22Rv1 (cell line): ENCODE measurements around the gene ZFHX3.

Source experiments
- ZFX ChIP-seq: fragments of 450-650 bp; IDR thresholded peaks from 2 replicates; pipeline ENCODE4 v1.6.1; 2017; ENCODE audit warnings: antibody characterized with exemption, borderline replicate concordance
- TF ChIP-seq, protein P1 (sequence below): fragments of 450-650 bp; IDR thresholded peaks from 2 replicates; pipeline ENCODE4 v1.5.1; 2017; ENCODE audit warnings: mild to moderate bottlenecking

DNA sequence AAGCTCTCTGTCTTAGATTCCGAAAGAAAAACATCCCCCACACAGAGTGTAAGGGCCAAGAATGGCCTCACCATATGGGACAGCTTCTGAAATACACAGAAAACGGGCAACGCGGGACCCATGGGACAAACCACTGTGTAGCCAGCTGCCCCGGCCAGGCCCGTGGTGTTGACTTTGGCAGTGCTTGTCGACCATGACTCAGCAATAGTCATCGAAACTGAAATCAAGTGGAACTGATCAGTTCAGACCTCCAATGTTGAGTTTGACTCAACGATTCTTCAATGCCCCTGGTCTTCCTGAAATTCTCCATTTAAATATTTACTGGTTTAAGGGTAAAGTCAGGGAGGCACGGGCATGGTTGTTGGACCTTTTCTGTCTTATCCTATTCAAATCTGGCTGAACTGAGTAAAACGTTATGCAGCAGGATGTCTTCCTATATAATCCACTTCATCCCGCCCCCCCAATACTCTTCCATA is 27.5 kb downstream of the ZFHX3 start:
- TF ChIP-seq, protein P1, sequence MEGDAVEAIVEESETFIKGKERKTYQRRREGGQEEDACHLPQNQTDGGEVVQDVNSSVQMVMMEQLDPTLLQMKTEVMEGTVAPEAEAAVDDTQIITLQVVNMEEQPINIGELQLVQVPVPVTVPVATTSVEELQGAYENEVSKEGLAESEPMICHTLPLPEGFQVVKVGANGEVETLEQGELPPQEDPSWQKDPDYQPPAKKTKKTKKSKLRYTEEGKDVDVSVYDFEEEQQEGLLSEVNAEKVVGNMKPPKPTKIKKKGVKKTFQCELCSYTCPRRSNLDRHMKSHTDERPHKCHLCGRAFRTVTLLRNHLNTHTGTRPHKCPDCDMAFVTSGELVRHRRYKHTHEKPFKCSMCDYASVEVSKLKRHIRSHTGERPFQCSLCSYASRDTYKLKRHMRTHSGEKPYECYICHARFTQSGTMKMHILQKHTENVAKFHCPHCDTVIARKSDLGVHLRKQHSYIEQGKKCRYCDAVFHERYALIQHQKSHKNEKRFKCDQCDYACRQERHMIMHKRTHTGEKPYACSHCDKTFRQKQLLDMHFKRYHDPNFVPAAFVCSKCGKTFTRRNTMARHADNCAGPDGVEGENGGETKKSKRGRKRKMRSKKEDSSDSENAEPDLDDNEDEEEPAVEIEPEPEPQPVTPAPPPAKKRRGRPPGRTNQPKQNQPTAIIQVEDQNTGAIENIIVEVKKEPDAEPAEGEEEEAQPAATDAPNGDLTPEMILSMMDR, result no peak
- TF ChIP-seq ZFX, result no peak
